Psoas muscle (tissue), 8 donors: ENCODE measurements around the gene RPUSD4. TPM values are rescaled to one million over a fixed set of nuclear protein-coding genes. Genes with fewer than 3 reads are reported as not detected.

ENCODE experiments used
- ATAC-seq, 4 donors: fragments of 200-7000 bp; cut with Tn5 transposase; one replicate each; pipeline ENCODE4 v1.9.1; 2020; ENCODE audit warnings: moderate library complexity in 3 of 4, mild to moderate bottlenecking in 2 of 4
- DNase-seq, 2 donors: peaks; one replicate each; pipeline ENCODE4 v3.0.0-alpha.2; 2020
- H3K27ac ChIP-seq: fragments of 200-600 bp; one replicate; pipeline ENCODE4 v1.8.0; 2022
- H3K27me3 ChIP-seq, 3 donors: fragments of 200-600 bp in 1 of 3; one replicate each; pipeline versions ENCODE4 v1.6.1 to v1.8.0; 2013 to 2022; ENCODE audit warnings: low read length in 2 of 3, mild to moderate bottlenecking in 2 of 3, moderate library complexity in 1 of 3; ENCODE audit not compliant: insufficient read depth in 3 of 3
- H3K36me3 ChIP-seq, 2 donors: fragments of 200-600 bp in 1 of 2; one replicate each; pipeline versions ENCODE4 v1.6.1 to v1.8.0; 2013 to 2022; ENCODE audit warnings: low read depth in 1 of 2, mild to moderate bottlenecking in 1 of 2, moderate library complexity in 1 of 2; ENCODE audit not compliant: insufficient read depth in 1 of 2
- H3K4me1 ChIP-seq: fragments of 200-600 bp; one replicate; pipeline ENCODE4 v1.8.0; 2022
- H3K4me3 ChIP-seq: fragments of 200-600 bp; one replicate; pipeline ENCODE4 v1.8.0; 2022; ENCODE audit warnings: mild to moderate bottlenecking
- H3K9me3 ChIP-seq: fragments of 200-600 bp; one replicate; pipeline ENCODE4 v1.8.0; 2022
- CTCF ChIP-seq: fragments of 200-600 bp; IDR thresholded peaks from one replicate; pipeline ENCODE4 v1.8.0; 2022; ENCODE audit warnings: antibody characterized with exemption
- WGBS, 3 donors: extraction: QIAGEN DNeasy Blood & Tissue Kit; methylation state at CpG; one replicate each; pipeline versions ENCODE4 v1.1.6 to v1.1.7; 2013; 5-methylcytosine and 5-hydroxymethylcytosine counted together
- intact Hi-C, 2 donors: fragments of 100-400 bp; cut with DNase I; formaldehyde crosslinking; loops; one replicate each; pipeline versions ENCODE4 v1.11.0 to v1.14.2; 2022
- polyA plus RNA-seq, 3 donors: library from polyadenylated mRNA; stranded (reverse); fragments of 200-250 nt; gene quantifications; one replicate each; pipeline ENCODE4 v1.2.3, GENCODE V29; 2013
- total RNA-seq, 4 donors: library from RNA; stranded (reverse); fragmentation: NEBNext Ultra II Directional in 2 of 4; extraction: Animal tissue kit (Norgen Biotek cat#: 25700) in 2 of 4; gene quantifications; one replicate each; pipeline versions ENCODE4 v1.2.1 to v1.2.4, GENCODE V29; 2021 to 2023
- donor health status: healthy with polysubstance abuse.
- donor health status: DM: no; HTN: no; CAD: no; lungs with moderate emphysema.
- donor health status: Bipolar disorder and iron deficiency.
- donor health status: healthy.
- donor health status: DM: yes; HTN: yes; CAD: no.
- donor health status: DM: no; HTN: no; CAD: no.
- donor health status: DM: no; HTN: no; CAD: no.
- donor health status: DM: yes; HTN: yes; CAD: no.

RPUSD4 gene
- total and polyA plus RNA-seq, 7 donors, result 61.6 to 139 (median 86.7) TPM

GRCh38 chr11:126175393-126175792 lies 36.1 kb downstream of the RPUSD4 start:
- whole genome bisulfite sequencing, 3 donors, result 14 to 27% (median 17%) methylated on average over 15 of the region's 15 CpGs
- peak; percentile 54 to 71 for DNase-seq
- Histone ChIP-seq H3K4me3 (no peak overlapping the region), H3K36me3 (peaks cover 0 to 34% of the 10 kb centered on the region in 2 donors), H3K27ac (no peak overlapping the region), H3K27me3 (no peaks in the 10 kb centered on the region), H3K9me3 (no peaks in the 10 kb centered on the region), H3K4me1 (peaks cover 12% of the 10 kb centered on the region)
- ATAC-seq, result peak in 1 of 4 donors; percentile 20
- no peak for TF ChIP-seq CTCF
- intact Hi-C loops, result no loop called here

GRCh38 chr11:126174816-126175215 lies 36.6 kb downstream of the RPUSD4 start:
- peaks cover 12% of the 10 kb centered on the region for H3K4me1 ChIP-seq

GRCh38 chr11:126173257-126173656 lies 38.2 kb downstream of the RPUSD4 start:
- no peak for TF ChIP-seq CTCF
- DNase-seq, result no peak
- no peak for ATAC-seq

More at GRCh38 chr11:126174816-126175215, 36.6 kb downstream of the RPUSD4 start:
- intact Hi-C loops, result no loop called here
- DNase-seq (no peak), ATAC-seq (no peak)
- 85 to 93% (median 91%) methylated on average over 7 of the region's 7 CpGs for WGBS, 3 donors
- H3K4me3 ChIP-seq, result no peak overlapping the region
- H3K36me3 ChIP-seq, result peaks cover 0 to 29% of the 10 kb centered on the region in 2 donors
- H3K27ac ChIP-seq, result no peak overlapping the region
- no peaks in the 10 kb centered on the region for H3K9me3 ChIP-seq
- no peak for TF ChIP-seq CTCF
- H3K27me3 ChIP-seq, result no peaks in the 10 kb centered on the region

GRCh38 chr11:126172596-126173038 lies 38.8 kb downstream of the RPUSD4 start:
- Histone ChIP-seq H3K27me3 (no peaks in the 10 kb centered on the region), H3K4me1 (peaks cover 12% of the 10 kb centered on the region), H3K4me3 (no peak overlapping the region), H3K36me3 (peaks cover 0 to 16% of the 10 kb centered on the region in 2 donors), H3K9me3 (no peaks in the 10 kb centered on the region), H3K27ac (no peak overlapping the region)
- no peak for TF ChIP-seq CTCF
- DNase-seq (no peak), ATAC-seq (peak; percentile 48 to 79 (median 72))
- WGBS, 3 donors, result 26 to 41% (median 29%) methylated on average over 8 of the region's 8 CpGs
- intact Hi-C loops, result no loop called here

More at GRCh38 chr11:126173257-126173656, 38.2 kb downstream of the RPUSD4 start:
- Histone ChIP-seq H3K27me3 (no peaks in the 10 kb centered on the region), H3K27ac (no peak overlapping the region), H3K4me3 (no peak overlapping the region), H3K9me3 (no peaks in the 10 kb centered on the region), H3K4me1 (peaks cover 12% of the 10 kb centered on the region), H3K36me3 (peaks cover 0 to 16% of the 10 kb centered on the region in 2 donors)
- intact Hi-C loops, result no loop called here
- WGBS, 3 donors, result 53 to 86% (median 69%) methylated on average over 9 of the region's 9 CpGs

- intact Hi-C loops, result no loop called here
- WGBS, 3 donors, result 74 to 86% (median 79%) methylated on average over 3 of the region's 3 CpGs
- no peaks in the 10 kb centered on the region for H3K27me3 ChIP-seq
- no peak for ATAC-seq
- H3K9me3 ChIP-seq, result no peaks in the 10 kb centered on the region
- no peak for DNase-seq
- no peak overlapping the region for H3K4me3 ChIP-seq
- no peak overlapping the region for H3K27ac ChIP-seq
- no peaks in the 10 kb centered on the region for H3K36me3 ChIP-seq
- TF ChIP-seq CTCF, result no peak
- H3K4me1 ChIP-seq, result peaks cover 12% of the 10 kb centered on the region
These were observed 42.2 kb downstream of the RPUSD4 start for GRCh38 chr11:126169291-126169690.
